B cell (primary cell): ENCODE results near the gene TMEM185B. TPM values are rescaled to one million over a fixed set of nuclear protein-coding genes. Genes with fewer than 3 reads are reported as not detected.
A peak's percentile ranks its signal among the peaks of the same experiment; 100 is the strongest.

Source experiments
- ATAC-seq: fragments of 200-7000 bp; cut with Tn5 transposase; one replicate; pipeline ENCODE4 v1.10.0; 2021; ENCODE audit warnings: low read depth, mild to moderate bottlenecking, moderate number of reproducible peaks, moderate library complexity
- CTCF ChIA-PET: fragments of 350-600 bp; sonication (Branson Sonifier 250); formaldehyde crosslinking; loops from one replicate; lab custom pipeline; 2021; ENCODE audit warnings: antibody characterized with exemption, inconsistent platforms; lab: Charles Lee
- POLR2A ChIA-PET: fragments of 350-600 bp; sonication (Branson Sonifier 250); formaldehyde crosslinking; loops from one replicate; lab custom pipeline; 2021; ENCODE audit warnings: antibody characterized with exemption; lab: Charles Lee
- DNase-seq: peaks from one replicate; pipeline ENCODE4 v3.0.0; 2013
- H2AFZ ChIP-seq: 2 replicates; pipeline ENCODE4 v1.6.1; 2012; ENCODE audit warnings: mild to moderate bottlenecking, low read depth, low read length; ENCODE audit not compliant: insufficient read depth, poor library complexity, severe bottlenecking
- H3K27ac ChIP-seq, 2 donors: 1 replicate in 1 of 2; 2 replicates in 1 of 2; pipeline ENCODE4 v1.5.1; 2012 to 2013; ENCODE audit warnings: low read length in 2 of 2, mild to moderate bottlenecking in 2 of 2, moderate library complexity in 1 of 2
- H3K27me3 ChIP-seq, 4 experiments: fragments of 200-600 bp in 1 of 4; sonication (generic) in 1 of 4; replicated peaks in 1 of 4; 1 replicate in 2 of 4; 2 replicates in 2 of 4; pipeline versions ENCODE4 v1.6.1 to v1.7.0; 2013 to 2016; ENCODE audit warnings: low read length in 3 of 4, mild to moderate bottlenecking in 2 of 4, mixed read lengths in 1 of 4, moderate library complexity in 1 of 4; ENCODE audit not compliant: insufficient read depth in 4 of 4, control insufficient read depth in 3 of 4; ENCODE audit errors: control extremely low read depth in 1 of 4
- H3K36me3 ChIP-seq, 2 experiments: replicated peaks in 1 of 2; 1 replicate in 1 of 2; 2 replicates in 1 of 2; pipeline versions ENCODE4 v1.6.1 to v1.7.1; 2013; ENCODE audit warnings: low read length in 1 of 2; ENCODE audit not compliant: insufficient read depth in 2 of 2, control insufficient read depth in 1 of 2; ENCODE audit errors: control extremely low read depth in 1 of 2, extremely low read depth in 1 of 2
- H3K4me1 ChIP-seq, 2 donors: fragments of 200-600 bp in 1 of 2; sonication (generic) in 1 of 2; 1 replicate in 1 of 2; 2 replicates in 1 of 2; pipeline versions ENCODE4 v1.5.1 to v1.6.1; 2013 to 2017; ENCODE audit warnings: low read length in 2 of 2; ENCODE audit not compliant: control insufficient read depth in 2 of 2, insufficient read depth in 2 of 2
- H3K4me2 ChIP-seq: replicated peaks from 2 replicates; pipeline ENCODE3; 2012; ENCODE audit warnings: mild to moderate bottlenecking, low read depth, low read length; ENCODE audit not compliant: poor library complexity, severe bottlenecking
- H3K4me3 ChIP-seq, 5 experiments: fragments of 200-600 bp in 1 of 5; sonication (generic) in 1 of 5; 1 replicate in 3 of 5; 2 replicates in 2 of 5; pipeline versions ENCODE4 v1.5.1 to v1.7.0; 2011 to 2016; ENCODE audit warnings: low read length in 4 of 5, mild to moderate bottlenecking in 4 of 5, low read depth in 2 of 5, control low read depth in 1 of 5, moderate library complexity in 1 of 5; ENCODE audit not compliant: insufficient read depth in 1 of 5; ENCODE audit errors: control extremely low read depth in 1 of 5, extremely low read depth in 1 of 5
- H3K79me2 ChIP-seq: fragments of 200-600 bp; sonication (generic); one replicate; pipeline ENCODE4 v1.6.0; 2016; ENCODE audit warnings: low read length; ENCODE audit not compliant: control insufficient read depth, insufficient read depth
- H3K9ac ChIP-seq: fragments of 200-600 bp; sonication (generic); 2 replicates; pipeline ENCODE4 v1.6.1; 2017; ENCODE audit warnings: mild to moderate bottlenecking, low read length, moderate library complexity
- H3K9me3 ChIP-seq, 3 donors: one replicate each; pipeline versions ENCODE4 v1.6.1 to v1.7.1; 2013; ENCODE audit warnings: low read length in 2 of 3; ENCODE audit not compliant: control insufficient read depth in 2 of 3, insufficient read depth in 1 of 3; ENCODE audit errors: control extremely low read depth in 1 of 3
- H4K20me1 ChIP-seq: 2 replicates; pipeline ENCODE4 v1.6.0; 2012; ENCODE audit warnings: mild to moderate bottlenecking, low read length; ENCODE audit not compliant: insufficient read depth, control insufficient read depth, poor library complexity, severe bottlenecking
- H3K27ac Mint-ChIP-seq: one replicate; pipeline ENCODE4 v1.8.0; 2021; ENCODE audit warnings: mixed read lengths
- H3K27me3 Mint-ChIP-seq: one replicate; pipeline ENCODE4 v1.8.0; 2021; ENCODE audit warnings: mixed read lengths
- H3K4me1 Mint-ChIP-seq: one replicate; pipeline ENCODE4 v1.8.0; 2021; ENCODE audit warnings: mixed read lengths
- H3K4me3 Mint-ChIP-seq: one replicate; pipeline ENCODE4 v1.8.0; 2021; ENCODE audit warnings: mixed read lengths
- H3K9me3 Mint-ChIP-seq: one replicate; pipeline ENCODE4 v1.8.0; 2022; ENCODE audit warnings: mixed read lengths; ENCODE audit not compliant: insufficient read depth
- CTCF ChIP-seq: fragments of 200-600 bp; IDR thresholded peaks from one replicate; pipeline ENCODE4 v1.8.0; 2022; ENCODE audit warnings: antibody characterized with exemption, mild to moderate bottlenecking
- EZH2 ChIP-seq: IDR thresholded peaks from 2 replicates; pipeline ENCODE4 v1.6.1; 2012; ENCODE audit warnings: borderline replicate concordance, low read depth, mild to moderate bottlenecking, moderate library complexity, low read length; ENCODE audit not compliant: insufficient read depth, poor library complexity, severe bottlenecking
- WGBS: methylation state at CpG from one replicate; pipeline ENCODE4 v1.1.5; 2013; ENCODE audit warnings: missing lambda C conversion rate; ENCODE audit not compliant: insufficient coverage; 5-methylcytosine and 5-hydroxymethylcytosine counted together
- intact Hi-C: fragments of 100-400 bp; cut with micrococcal nuclease; formaldehyde crosslinking; loops from one replicate; pipeline ENCODE4 v1.10.0; 2022
- polyA plus RNA-seq: library from polyadenylated mRNA; depleted of rRNA; stranded (reverse); fragments of >200 nt; gene quantifications from 2 replicates; pipeline ENCODE4 v1.2.3, GENCODE V29; 2012
- total RNA-seq, 2 donors: library from RNA; stranded (reverse); fragments of 120-200 nt in 1 of 2; gene quantifications; 1 replicate in 1 of 2; 2 replicates in 1 of 2; pipeline versions ENCODE4 v1.2.3 to v1.2.4, GENCODE V29; 2013 to 2022

The TMEM185B gene
- total and polyA plus RNA-seq, 2 donors (not counting 1 experiment from before 2014, with no cell fraction given) = 29.6 to 36.4 TPM

- no peaks in the 10 kb centered on the region for H3K9me3 ChIP-seq
- peak overlapping the region; percentile 67 for H3K9ac ChIP-seq
- no CpG with 5 or more reads among the region's 4 CpGs for WGBS
- TF ChIP-seq CTCF = no peak
- no peak for TF ChIP-seq EZH2
- no peaks in the 10 kb centered on the region for H3K36me3 ChIP-seq
- H3K9me3 Mint-ChIP-seq = no peaks in the 10 kb centered on the region
- CTCF ChIA-PET = interaction anchor here (0.7 to 3.6 kb wide), 7 partner anchors 9 to 81 kb away, joined by 3 to 19 read pairs (median 8); partner anchors contain the start of genes RALB and TMEM185B
- POLR2A ChIA-PET = interaction anchor here (1.0 to 2.4 kb wide), 3 partner anchors 21 to 865 kb away, joined by 4 to 13 read pairs (median 5); partner anchors contain the start of genes C2orf76, DBI and RALB
- H3K4me1 ChIP-seq = peaks cover 26 to 37% of the 10 kb centered on the region in 2 donors
- no peaks in the 10 kb centered on the region for H3K27me3 ChIP-seq
- no peaks in the 10 kb centered on the region for H3K27me3 Mint-ChIP-seq
- H3K27ac Mint-ChIP-seq = peak overlapping the region; percentile 92
- intact Hi-C loops = no loop called here
- H3K4me3 Mint-ChIP-seq = peak overlapping the region; percentile 91
- H4K20me1 ChIP-seq = no peaks in the 10 kb centered on the region
- peak overlapping the region; percentile 84 for H2AFZ ChIP-seq
- ATAC-seq = no peak
- peak overlapping the region; percentile 85 for H3K4me2 ChIP-seq
- peak overlapping the region in 4 of 5 experiments; percentile 48 to 78 (median 69) for H3K4me3 ChIP-seq
- peak overlapping the region; percentile 57 to 87 for H3K27ac ChIP-seq
- H3K4me1 Mint-ChIP-seq = peaks cover 50% of the 10 kb centered on the region
- H3K79me2 ChIP-seq = peaks cover 22% of the 10 kb centered on the region
- no peak for DNase-seq
Observed at GRCh38 chr2:120231564-120231973, 8.4 kb upstream of the TMEM185B start.
